ENCODE measurements around the gene PSG2.
"Not testable (repeated sequence)": the region's sequence is repeated elsewhere in the genome, so short reads cannot be mapped to it uniquely, and the experiment has no call there.

PSG2 gene

GRCh38 chr19:43082601-43083000 lies at the start of gene PSG2:
TSS of gene PSG2 (minus strand) at chr19:43082701. CDS start at chr19:43082569, 132 bp downstream.
- DNase-seq: not testable (repeated sequence)

GRCh38 chr19:43131281-43131842 lies 48.9 kb upstream of the PSG2 start:
- DNase-seq: peak; percentile 83

- DNase-seq: not testable (repeated sequence)
Measured at GRCh38 chr19:43129197-43129596, 46.7 kb upstream of the PSG2 start.

GRCh38 chr19:43127336-43127735 lies 44.8 kb upstream of the PSG2 start:
- not testable (repeated sequence) for DNase-seq

DNA sequence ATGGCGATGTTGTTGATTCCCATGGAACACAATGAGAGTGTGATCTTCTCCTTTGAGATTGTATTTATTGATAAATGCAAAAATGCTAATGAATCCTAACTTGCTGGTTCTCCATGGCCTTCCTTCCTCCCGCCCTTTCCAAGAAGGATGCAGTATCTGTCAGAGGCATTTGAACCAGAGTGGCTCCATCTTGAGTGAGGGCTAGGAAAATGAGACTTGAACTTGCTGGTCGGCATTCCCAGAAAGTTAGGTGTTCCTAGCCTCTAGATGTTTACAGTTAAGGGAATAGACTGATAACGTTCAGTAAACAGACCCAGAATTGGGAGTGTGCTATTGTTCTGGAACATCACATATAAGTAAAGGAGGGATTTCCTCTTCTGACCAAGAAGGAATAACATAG lies 44.2 kb upstream of the PSG2 start:
- DNase-seq: no peak

GRCh38 chr19:43124360-43124759 lies 41.9 kb upstream of the PSG2 start:
- no peak for DNase-seq

GRCh38 chr19:43120433-43121026 lies 38.0 kb upstream of the PSG2 start:
- peak; percentile 15 for DNase-seq

DNA sequence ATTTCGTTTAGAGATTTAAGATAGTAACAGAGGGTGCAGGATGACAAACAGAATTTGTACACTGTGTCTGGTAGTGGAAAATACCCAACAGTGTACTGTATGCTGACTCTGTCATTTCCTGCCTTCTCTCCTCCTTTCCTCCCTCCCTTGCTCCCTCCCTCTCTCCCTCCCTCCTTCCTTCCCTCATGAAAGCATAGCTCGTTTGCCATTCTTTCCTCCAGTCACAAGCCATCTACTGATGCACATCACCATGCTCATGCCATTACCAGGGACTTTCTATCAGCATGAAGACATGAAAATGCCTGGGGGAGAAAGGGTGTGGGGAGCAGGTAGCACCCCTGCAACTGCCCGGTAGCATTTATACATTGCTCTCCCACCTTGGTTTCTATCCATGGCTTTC lies 37.0 kb upstream of the PSG2 start:
- not testable (repeated sequence) for DNase-seq

DNA sequence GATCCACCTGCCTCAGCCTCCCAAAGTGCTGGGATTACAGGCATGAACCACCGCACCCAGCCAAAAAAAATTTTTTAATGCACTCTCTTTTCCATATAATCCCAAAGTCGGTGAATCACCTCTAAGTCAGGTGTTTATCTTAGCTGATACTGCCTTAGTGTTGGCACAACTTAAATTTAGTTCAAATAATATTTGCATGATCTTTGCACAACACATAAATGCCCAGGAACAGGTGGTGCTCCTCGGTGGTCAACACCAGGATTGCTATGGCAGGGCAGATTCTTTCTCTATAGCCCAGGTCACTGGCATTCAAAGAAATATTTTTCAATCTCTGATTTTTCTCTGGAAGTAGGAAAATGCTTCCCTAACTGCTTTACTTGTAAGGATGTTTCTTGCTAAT lies 33.9 kb upstream of the PSG2 start:
- DNase-seq: not testable (repeated sequence)

DNA sequence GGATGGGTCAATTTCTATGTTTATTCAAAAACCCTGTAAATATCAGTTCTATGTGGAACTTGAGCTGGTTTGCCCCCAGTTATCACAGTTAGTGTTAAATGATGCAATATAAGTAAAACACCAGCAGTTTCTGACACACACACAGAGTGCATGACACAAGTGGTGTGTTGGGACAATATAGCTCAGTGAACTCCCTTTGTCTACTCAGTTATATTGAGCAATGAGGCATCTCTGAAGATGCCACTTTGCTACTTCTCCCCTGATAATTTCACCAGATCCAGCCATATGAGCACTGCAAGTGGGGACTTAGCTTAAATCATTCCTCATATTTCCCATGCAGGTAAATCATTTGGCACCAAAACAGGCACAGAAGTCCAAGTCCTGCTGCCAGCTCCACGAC lies 33.0 kb upstream of the PSG2 start:
- not testable (repeated sequence) for DNase-seq

- not testable (repeated sequence) for DNase-seq
Measured at GRCh38 chr19:43115064-43115463, 32.6 kb upstream of the PSG2 start.

GRCh38 chr19:43114626-43115025 lies 32.1 kb upstream of the PSG2 start:
- DNase-seq: not testable (repeated sequence)

GRCh38 chr19:43107401-43107800 lies 24.9 kb upstream of the PSG2 start:
- not testable (repeated sequence) for DNase-seq

- DNase-seq: no peak
Measured at GRCh38 chr19:43105496-43105895, 23.0 kb upstream of the PSG2 start.

DNA sequence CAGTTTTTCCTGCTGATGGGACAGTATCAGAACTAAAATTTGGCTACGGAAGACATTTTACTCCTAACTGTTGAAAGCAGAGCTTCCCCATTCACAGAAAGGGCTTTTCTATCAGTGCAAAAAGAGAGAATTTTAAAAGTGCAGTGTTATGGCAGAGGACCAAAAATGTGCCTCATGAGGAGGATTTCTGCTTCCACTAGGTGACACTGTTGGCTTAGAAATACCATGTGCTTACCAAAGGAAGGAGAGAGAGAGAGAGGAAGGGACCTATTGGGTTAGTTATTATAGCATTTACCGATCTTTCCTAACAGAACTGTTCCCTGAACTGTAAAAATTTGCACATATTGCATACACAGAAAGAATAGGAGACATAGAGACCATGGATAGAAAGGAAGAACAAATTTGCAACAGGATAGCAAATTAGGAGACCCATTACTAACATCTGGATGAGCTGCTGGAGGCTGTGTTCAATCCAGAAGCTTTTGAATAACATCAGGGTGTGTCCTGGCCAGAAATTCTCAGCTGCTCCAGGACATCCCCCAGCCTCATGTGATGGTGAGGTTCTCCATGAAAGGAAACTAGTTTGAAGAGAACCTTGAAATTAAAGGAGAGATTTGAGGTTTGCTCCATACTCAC lies 21.8 kb upstream of the PSG2 start:
- DNase-seq: peak; percentile 25

DNA sequence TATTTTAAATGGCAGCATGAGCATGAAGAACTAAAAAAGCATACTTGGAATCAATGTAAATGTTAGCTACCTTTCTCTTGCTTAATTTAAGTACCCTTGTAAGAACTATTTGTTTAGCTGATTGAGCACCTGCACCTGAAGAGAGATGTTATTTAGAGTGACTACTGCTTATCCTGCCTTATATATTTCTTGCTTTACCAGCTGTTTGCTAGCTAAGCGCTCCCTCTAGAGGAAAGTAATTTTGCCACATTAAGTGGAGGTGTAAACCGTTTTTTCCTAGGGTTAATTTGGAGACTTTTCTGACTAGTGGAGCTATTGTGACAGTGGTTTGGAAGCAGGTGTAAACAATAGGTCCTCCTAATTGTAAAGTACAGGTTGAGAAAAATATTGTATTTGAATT lies 19.4 kb upstream of the PSG2 start:
- DNase-seq: no peak

GRCh38 chr19:43098416-43098815 lies 15.9 kb upstream of the PSG2 start:
- DNase-seq: not testable (repeated sequence)

DNA sequence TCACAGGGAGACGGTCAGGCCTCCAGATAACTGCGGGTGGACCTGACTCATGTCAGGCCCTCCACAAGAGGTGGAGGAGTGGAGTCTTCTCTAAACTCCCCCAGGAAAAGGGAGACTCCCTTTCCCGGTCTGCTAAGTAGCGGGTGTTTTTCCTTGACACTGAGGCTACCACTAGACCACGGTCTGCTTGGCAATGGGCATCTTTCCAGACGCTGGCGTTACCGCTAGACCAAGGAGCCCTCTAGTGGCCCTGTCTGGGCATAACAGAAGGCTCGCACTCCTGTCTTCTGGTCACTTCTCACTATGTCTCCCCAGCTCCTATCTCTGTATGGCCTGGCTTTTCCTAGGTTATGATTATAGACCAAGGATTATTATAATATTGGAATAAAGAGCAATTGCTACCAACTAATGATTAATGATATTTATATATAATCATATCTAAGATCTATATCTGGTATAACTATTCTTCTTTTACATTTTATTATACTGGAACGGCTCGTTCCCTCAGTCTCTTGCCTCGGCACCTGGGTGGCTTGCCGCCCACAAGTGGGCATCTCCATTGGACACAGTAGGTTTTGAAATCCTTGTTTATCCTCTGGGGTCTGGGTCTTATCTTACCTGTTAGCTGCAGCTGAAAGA lies 5.3 kb upstream of the PSG2 start:
- DNase-seq: peak; percentile 40

- not testable (repeated sequence) for DNase-seq
Measured at GRCh38 chr19:43085796-43086530, 3.5 kb upstream of the PSG2 start.

DNA sequence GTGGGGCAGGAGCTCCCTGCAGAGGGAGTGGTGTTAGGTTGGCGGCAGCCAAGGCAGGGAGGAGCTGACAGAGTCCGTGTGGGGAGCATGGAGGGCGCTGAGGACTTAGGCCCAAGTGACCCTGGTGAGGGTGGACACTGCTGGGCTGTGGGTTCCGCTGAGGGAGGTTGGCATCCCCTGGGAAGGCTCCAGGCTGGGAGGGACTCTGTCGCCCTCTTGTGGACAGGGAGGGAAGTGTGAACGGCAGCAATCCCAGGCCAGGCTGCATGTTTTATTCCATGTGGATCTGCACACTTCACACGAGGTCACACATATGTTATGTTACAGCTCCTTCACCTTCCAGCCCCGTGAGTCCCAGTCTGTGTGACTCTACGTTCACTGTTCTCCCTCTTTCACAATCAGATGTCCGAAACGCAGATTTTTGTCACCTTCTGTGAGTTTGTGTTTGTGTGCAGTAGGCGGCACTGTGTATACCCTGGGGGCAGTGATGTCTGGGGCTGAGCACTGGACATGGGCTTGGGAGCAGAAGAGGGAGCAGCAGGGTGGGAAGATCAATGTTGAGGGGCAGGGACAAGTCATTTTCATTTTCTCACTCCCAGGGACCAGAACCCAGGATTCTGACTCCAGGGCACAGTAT lies 1.8 kb upstream of the PSG2 start:
- peak; percentile 2 for DNase-seq

DNA sequence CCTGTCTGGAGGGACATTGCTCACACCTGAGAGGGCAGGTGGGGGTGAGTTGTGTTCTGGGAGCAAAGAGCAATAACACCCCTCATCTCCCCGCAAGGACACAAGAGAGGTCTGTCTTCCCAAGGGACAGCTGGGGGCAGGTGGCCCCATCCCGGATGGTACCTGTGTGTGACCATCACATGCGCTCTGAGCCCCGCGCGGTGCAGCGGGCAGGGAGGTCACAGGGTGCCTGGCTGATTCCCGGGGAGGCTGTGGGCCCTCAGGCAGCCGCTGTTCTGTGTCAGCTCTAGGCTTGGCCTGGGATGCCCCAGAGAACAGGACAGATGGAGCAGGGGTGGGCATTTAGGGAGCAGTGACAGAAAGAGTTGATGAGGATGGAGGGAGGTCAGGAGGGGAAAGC lies 1.2 kb upstream of the PSG2 start:
- DNase-seq: not testable (repeated sequence)

GRCh38 chr19:43078311-43078710 lies 4.2 kb downstream of the PSG2 start:
- no peak for DNase-seq

- not testable (repeated sequence) for DNase-seq
Measured at GRCh38 chr19:43077881-43078280, 4.6 kb downstream of the PSG2 start.
